GM10266 (cell line): ENCODE measurements around the gene PLEKHM3.

Experiments used
- DNase-seq: peaks from one replicate; pipeline ENCODE4 v3.0.0; 2012; ENCODE audit errors: extremely low spot score
- CTCF ChIP-seq: IDR thresholded peaks from 2 replicates; pipeline ENCODE4 v1.5.1; 2012; ENCODE audit warnings: mild to moderate bottlenecking, low read depth; ENCODE audit not compliant: control insufficient read depth, insufficient read depth; ENCODE audit errors: missing control alignments

The PLEKHM3 gene

DNA sequence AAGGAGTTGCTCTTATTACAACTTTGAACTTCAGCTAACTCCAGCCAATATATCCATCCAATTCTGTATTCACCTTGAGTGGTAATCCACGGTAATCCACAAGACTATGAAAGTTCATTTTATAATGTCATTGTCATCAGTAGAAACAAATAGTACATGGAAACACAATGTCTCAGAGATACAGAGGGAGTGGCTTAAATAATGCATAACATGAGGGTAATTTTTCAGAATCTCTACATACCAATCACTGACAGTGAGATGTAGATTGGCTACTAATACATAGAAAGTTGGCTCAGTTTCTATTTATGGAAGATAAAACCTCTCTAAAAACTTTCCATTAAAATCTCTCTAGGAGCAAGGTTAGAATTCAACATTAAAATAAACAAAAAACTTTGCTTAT is 93.2 kb downstream of the PLEKHM3 start:
- no peak for DNase-seq
- no peak for TF ChIP-seq CTCF

GRCh38 chr2:207930747-207931146 is 94.6 kb downstream of the PLEKHM3 start:
- no peak for DNase-seq
- no peak for TF ChIP-seq CTCF

GRCh38 chr2:207929923-207930322 is 95.4 kb downstream of the PLEKHM3 start:
- no peak for TF ChIP-seq CTCF
- DNase-seq = no peak

GRCh38 chr2:207928079-207928478 is 97.2 kb downstream of the PLEKHM3 start:
- no peak for DNase-seq
- no peak for TF ChIP-seq CTCF

GRCh38 chr2:207926989-207927300 is 98.4 kb downstream of the PLEKHM3 start:
- TF ChIP-seq CTCF = no peak
- DNase-seq = no peak

GRCh38 chr2:207926133-207926988 is 99.0 kb downstream of the PLEKHM3 start:
- no peak for TF ChIP-seq CTCF
- no peak for DNase-seq

DNA sequence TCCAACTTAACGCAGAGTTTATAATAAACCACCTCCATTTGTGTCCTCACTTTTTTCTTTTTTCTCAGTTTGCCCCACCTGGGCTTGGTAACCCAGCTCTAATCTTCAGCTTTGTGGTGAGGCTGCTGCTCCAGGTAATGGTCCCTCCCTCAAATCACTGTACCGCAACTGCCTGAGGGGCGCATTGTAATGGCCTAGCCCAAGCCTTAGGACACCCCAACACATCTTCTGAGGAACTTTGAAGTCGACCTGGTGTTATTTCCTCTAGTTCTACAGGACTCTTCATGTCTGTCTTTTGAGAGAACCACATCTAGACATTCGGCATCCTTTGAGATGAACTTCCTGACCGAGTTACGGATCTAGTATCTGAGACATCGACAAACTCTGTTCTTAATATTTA is 99.7 kb downstream of the PLEKHM3 start:
- DNase-seq = no peak
- no peak for TF ChIP-seq CTCF
